ENCODE results near the gene RALA. TPM values are rescaled to one million over a fixed set of nuclear protein-coding genes. Genes with fewer than 3 reads are reported as not detected.
A peak's percentile ranks its signal among the peaks of the same experiment; 100 is the strongest.

RALA gene
- total RNA-seq, 4 donors from 2014 or later, result 5.4 to 29.8 (median 17.9) TPM

GRCh38 chr7:39727231-39728012, 104.0 kb downstream of the RALA start:
- 91 to 92% methylated on average over 3 of the region's 3 CpGs for WGBS, 2 donors (ENCODE audit: low coverage in 1 of 2)
- Histone ChIP-seq H3K4me1 (peaks cover 0 to 1% (median 0%) of the 10 kb centered on the region in 4 donors), H3K27me3 (no peaks in the 10 kb centered on the region), H3K9me3 (no peaks in the 10 kb centered on the region), H3K36me3 (no peaks in the 10 kb centered on the region), H3K4me3 (no peak overlapping the region), H3K27ac (no peak overlapping the region)
- no peak for DNase-seq
- in situ Hi-C loops (cut with MboI; ENCODE audit: low pct_ligation_motif_present in 1 of 4, low pct_unique_long_range_greater_than_20kb in 1 of 4, low sequenced_read_pairs in 3 of 4) (no loop called here), intact Hi-C loops (cut with DNase I; ENCODE audit: low total_unique reads) (no loop called here)
- no peak for TF ChIP-seq EP300 (IDR thresholded peaks at IDR 0.05; ENCODE audit: low read depth)
- no peak for TF ChIP-seq POLR2AphosphoS5 (IDR thresholded peaks at IDR 0.05)
- no peak for TF ChIP-seq CTCF (IDR thresholded peaks at IDR 0.05)
- no peak for TF ChIP-seq POLR2A (IDR thresholded peaks at IDR 0.05)

GRCh38 chr7:39732837-39733804, 109.7 kb downstream of the RALA start:
- peak; percentile 91 for DNase-seq
- peak overlapping the region; percentile 71 to 84 (median 76) for H3K27ac ChIP-seq
- H3K4me1 ChIP-seq, result peaks cover 8 to 29% (median 15%) of the 10 kb centered on the region in 4 donors
- peak overlapping the region; percentile 27 to 63 (median 46) for H3K4me3 ChIP-seq
- TF ChIP-seq CTCF (IDR thresholded peaks at IDR 0.05), result no peak
- peak; percentile 59 to 77 (median 60) for TF ChIP-seq POLR2AphosphoS5 (IDR thresholded peaks at IDR 0.05)
- TF ChIP-seq EP300 (IDR thresholded peaks at IDR 0.05; ENCODE audit: low read depth), result no peak
- TF ChIP-seq POLR2A (IDR thresholded peaks at IDR 0.05), result peak; percentile 64
- no peaks in the 10 kb centered on the region for H3K9me3 ChIP-seq
- intact Hi-C loops (cut with DNase I; ENCODE audit: low total_unique reads), result no loop called here
- 9% methylated on average over 48 of the region's 52 CpGs; no CpG with 5 or more reads in 1 of the 2 donors for WGBS, 2 donors (ENCODE audit: low coverage in 1 of 2)
- H3K27me3 ChIP-seq, result no peaks in the 10 kb centered on the region
- in situ Hi-C loops (cut with MboI; ENCODE audit: low pct_ligation_motif_present in 1 of 4, low pct_unique_long_range_greater_than_20kb in 1 of 4, low sequenced_read_pairs in 3 of 4), result loop anchor here in 1 of 4 donors (10.0 kb wide), 1 partner anchor 148 kb away; no protein-coding TSS in a partner anchor
- H3K36me3 ChIP-seq, result no peaks in the 10 kb centered on the region

- Histone ChIP-seq H3K36me3 (no peaks in the 10 kb centered on the region), H3K4me3 (peak overlapping the region; percentile 27 to 63 (median 46)), H3K27me3 (no peaks in the 10 kb centered on the region), H3K4me1 (peaks cover 8 to 29% (median 15%) of the 10 kb centered on the region in 4 donors), H3K9me3 (no peaks in the 10 kb centered on the region), H3K27ac (peak overlapping the region; percentile 71 to 84 (median 76))
- no peak for TF ChIP-seq CTCF (IDR thresholded peaks at IDR 0.05)
- TF ChIP-seq POLR2A (IDR thresholded peaks at IDR 0.05), result no peak
- no peak for TF ChIP-seq EP300 (IDR thresholded peaks at IDR 0.05; ENCODE audit: low read depth)
- in situ Hi-C loops (cut with MboI; ENCODE audit: low pct_ligation_motif_present in 1 of 4, low pct_unique_long_range_greater_than_20kb in 1 of 4, low sequenced_read_pairs in 3 of 4), result loop anchor here in 1 of 4 donors (10.0 kb wide), 1 partner anchor 149 kb away; no protein-coding TSS in a partner anchor
- WGBS, 2 donors (ENCODE audit: low coverage in 1 of 2), result 10 to 21% methylated on average over 8 of the region's 8 CpGs
- DNase-seq, result no peak
- intact Hi-C loops (cut with DNase I; ENCODE audit: low total_unique reads), result no loop called here
Observed at GRCh38 chr7:39733881-39734632, 110.7 kb downstream of the RALA start.

Data from transverse colon (tissue), 4 donors.